WTC11 (cell line): Measurements from ENCODE around the gene ELFN1. TPM values are rescaled to one million over a fixed set of nuclear protein-coding genes. Genes with fewer than 3 reads are reported as not detected.

Source experiments
- ATAC-seq: fragments of 200-7000 bp; cut with Tn5 transposase; 2 replicates; pipeline ENCODE4 v1.10.0; 2021; ENCODE audit warnings: mild to moderate bottlenecking, moderate library complexity
- CTCF ChIA-PET: fragments of 300-600 bp; sonication (Branson Sonifier 250); formaldehyde crosslinking; loops from one replicate; lab custom pipeline; 2021; ENCODE audit warnings: antibody characterized with exemption; lab: Charles Lee
- POLR2A ChIA-PET: fragments of 350-600 bp; sonication (Branson Sonifier 250); formaldehyde crosslinking; loops from one replicate; lab custom pipeline; 2021; ENCODE audit warnings: antibody characterized with exemption; lab: Charles Lee
- DNase-seq: peaks from one replicate; pipeline ENCODE4 v3.0.0; 2021; ENCODE audit warnings: low spot score
- H3K27ac Mint-ChIP-seq: 2 replicates; pipeline ENCODE4 v1.8.0; 2021; ENCODE audit warnings: mixed read lengths
- H3K27me3 Mint-ChIP-seq: 2 replicates; pipeline ENCODE4 v1.8.0; 2021; ENCODE audit warnings: low read depth, mild to moderate bottlenecking, moderate library complexity, mixed read lengths
- H3K36me3 Mint-ChIP-seq: 2 replicates; pipeline ENCODE4 v1.8.0; 2021; ENCODE audit warnings: mixed read lengths
- H3K4me1 Mint-ChIP-seq: 2 replicates; pipeline ENCODE4 v1.8.0; 2022; ENCODE audit warnings: mixed read lengths
- H3K4me3 Mint-ChIP-seq: 2 replicates; pipeline ENCODE4 v1.8.0; 2021; ENCODE audit warnings: mild to moderate bottlenecking, moderate library complexity, mixed read lengths
- H3K9me3 Mint-ChIP-seq: 2 replicates; pipeline ENCODE4 v1.8.0; 2021; ENCODE audit warnings: mixed read lengths
- ATF6 ChIP-seq: sonication (generic); formaldehyde crosslinking; IDR thresholded peaks from 2 replicates; pipeline ENCODE4 v1.8.1; 2023; ENCODE audit warnings: mild to moderate bottlenecking, missing genetic modification reagents
- CTCF ChIP-seq: fragments of 200-600 bp; IDR thresholded peaks from 2 replicates; pipeline ENCODE4 v1.8.0; 2022; ENCODE audit warnings: antibody characterized with exemption
- E2F1 ChIP-seq: sonication (generic); formaldehyde crosslinking; IDR thresholded peaks from 2 replicates; pipeline ENCODE4 v1.8.0; 2022; ENCODE audit warnings: mild to moderate bottlenecking, missing genetic modification reagents
- E2F4 ChIP-seq: sonication (generic); formaldehyde crosslinking; IDR thresholded peaks from 2 replicates; pipeline ENCODE4 v1.8.1; 2022; ENCODE audit warnings: low read depth, mild to moderate bottlenecking, moderate library complexity, missing genetic modification reagents, borderline replicate concordance
- GRHL2 ChIP-seq: fragments of 250-450 bp; sonication (Bioruptor Pico); IDR thresholded peaks from 2 replicates; pipeline ENCODE4 v1.8.0; 2022; ENCODE audit warnings: mild to moderate bottlenecking, moderate library complexity; ENCODE audit not compliant: insufficient replicate concordance, severe bottlenecking
- NFYB ChIP-seq: sonication (generic); formaldehyde crosslinking; conservative IDR thresholded peaks from 2 replicates; pipeline ENCODE4 v1.8.0; 2022; ENCODE audit warnings: low read depth, missing genetic modification reagents
- NR2C2 ChIP-seq: sonication (generic); formaldehyde crosslinking; IDR thresholded peaks from 2 replicates; pipeline ENCODE4 v1.8.0; 2022; ENCODE audit warnings: mild to moderate bottlenecking, missing genetic modification reagents
- NR3C1 ChIP-seq: sonication (generic); formaldehyde crosslinking; conservative IDR thresholded peaks from 2 replicates; pipeline ENCODE4 v1.8.1; 2023; ENCODE audit warnings: low read depth, mild to moderate bottlenecking, missing genetic modification reagents
- OVOL2 ChIP-seq: fragments of 250-450 bp; sonication (Bioruptor Pico); IDR thresholded peaks from 2 replicates; pipeline ENCODE4 v1.9.0; 2021; ENCODE audit warnings: mild to moderate bottlenecking, borderline replicate concordance
- PRDM15 ChIP-seq: sonication (generic); formaldehyde crosslinking; IDR thresholded peaks from 2 replicates; pipeline ENCODE4 v1.8.0; 2022; ENCODE audit warnings: missing genetic modification reagents
- SOX15 ChIP-seq: fragments of 250-450 bp; sonication (Bioruptor Pico); IDR thresholded peaks from 2 replicates; pipeline ENCODE4 v1.9.0; 2021; ENCODE audit warnings: mild to moderate bottlenecking
- USF1 ChIP-seq: sonication (generic); formaldehyde crosslinking; IDR thresholded peaks from 2 replicates; pipeline ENCODE4 v1.8.0; 2022; ENCODE audit warnings: mild to moderate bottlenecking, missing genetic modification reagents
- ZNF263 ChIP-seq: sonication (generic); formaldehyde crosslinking; IDR thresholded peaks from 2 replicates; pipeline ENCODE4 v1.8.1; 2022; ENCODE audit warnings: low read depth, mild to moderate bottlenecking, moderate library complexity, missing genetic modification reagents
- ZNF396 ChIP-seq: fragments of 250-450 bp; sonication (Bioruptor Pico); IDR thresholded peaks from 2 replicates; pipeline ENCODE4 v1.8.0; 2021; ENCODE audit warnings: mild to moderate bottlenecking, moderate library complexity, borderline replicate concordance
- total RNA-seq: library from RNA; stranded (reverse); gene quantifications from 3 replicates; pipeline ENCODE4 v1.2.3, GENCODE V29; 2021

ELFN1 gene
- total RNA-seq, 1 experiment from 2014 or later = 4.6 TPM

- no peak for TF ChIP-seq PRDM15 (CRISPR knock-in tag)
- no peak for TF ChIP-seq USF1 (CRISPR knock-in tag)
- TF ChIP-seq ZNF396 (CRISPR knock-in tag) = no peak
- no peak for TF ChIP-seq GRHL2 (CRISPR knock-in tag)
- no peak for TF ChIP-seq E2F4 (CRISPR knock-in tag)
- TF ChIP-seq NR3C1 (CRISPR knock-in tag) = no peak
Observed at GRCh38 chr7:1765336-1765735, 95.3 kb downstream of the ELFN1 start (continued).

- no peak overlapping the region for H3K27ac Mint-ChIP-seq
- ChIA-PET POLR2A (interaction anchor here (0.7 kb wide), 1 partner anchor 155 kb away, joined by 5 read pairs; no protein-coding TSS in a partner anchor), CTCF (interaction anchor here (0.6 to 2.9 kb wide), 18 partner anchors 9 to 189 kb away, joined by 3 to 18 read pairs (median 3); no protein-coding TSS in a partner anchor)
- 0 out of 2 replicates have a peak, but pooled peaks have one; percentile 38 for TF ChIP-seq CTCF
- no peak for TF ChIP-seq OVOL2
- H3K4me1 Mint-ChIP-seq = no peaks in the 10 kb centered on the region
- no peaks in the 10 kb centered on the region for H3K36me3 Mint-ChIP-seq
- ATAC-seq = peak; percentile 62; the same call in 1 of the 2 replicates
- H3K4me3 Mint-ChIP-seq = no peak overlapping the region
- H3K27me3 Mint-ChIP-seq = no peaks in the 10 kb centered on the region
- peak; percentile 61 for DNase-seq
- no peaks in the 10 kb centered on the region for H3K9me3 Mint-ChIP-seq
Observed at GRCh38 chr7:1767524-1767923, 97.4 kb downstream of the ELFN1 start.

- TF ChIP-seq ZNF263 (no peak), NFYB (CRISPR knock-in tag) (peak; percentile 77)
- peak; percentile 79 for ATAC-seq
- DNase-seq = peak; percentile 38
- no peaks in the 10 kb centered on the region for H3K27me3 Mint-ChIP-seq
- ChIA-PET CTCF (no interaction called here), POLR2A (no interaction called here)
- no peak overlapping the region for H3K27ac Mint-ChIP-seq
- H3K9me3 Mint-ChIP-seq = no peaks in the 10 kb centered on the region
- no peak overlapping the region for H3K4me3 Mint-ChIP-seq
- no peaks in the 10 kb centered on the region for H3K36me3 Mint-ChIP-seq
- H3K4me1 Mint-ChIP-seq = no peaks in the 10 kb centered on the region
Observed at GRCh38 chr7:1768832-1769231, 98.8 kb downstream of the ELFN1 start.

GRCh38 chr7:1769286-1770200, 99.5 kb downstream of the ELFN1 start:
- Mint-ChIP-seq H3K27me3 (no peaks in the 10 kb centered on the region), H3K9me3 (no peaks in the 10 kb centered on the region), H3K27ac (no peak overlapping the region), H3K4me3 (no peak overlapping the region), H3K4me1 (no peaks in the 10 kb centered on the region), H3K36me3 (no peaks in the 10 kb centered on the region)
- ATAC-seq (no peak), DNase-seq (no peak)
- CTCF ChIA-PET = interaction anchor here (1.0 kb wide), 1 partner anchor 105 kb away, joined by 6 read pairs; no protein-coding TSS in a partner anchor
- POLR2A ChIA-PET = no interaction called here
- TF ChIP-seq SOX15 (CRISPR knock-in tag) = no peak
- no peak for TF ChIP-seq E2F1 (CRISPR knock-in tag)
- no peak for TF ChIP-seq ATF6
- no peak for TF ChIP-seq NR2C2 (CRISPR knock-in tag)
